Ishikawa (cell line): Measurements from ENCODE around the gene RANBP9.

Source experiments
- CEBPB ChIP-seq: IDR thresholded peaks from 2 replicates; pipeline ENCODE4 v1.6.1; 2012
- CREB1 ChIP-seq: IDR thresholded peaks from 2 replicates; pipeline ENCODE4 v1.6.1; 2012; ENCODE audit warnings: low read depth
- EGR1 ChIP-seq: IDR thresholded peaks from 2 replicates; pipeline ENCODE4 v1.6.1; 2012
- EP300 ChIP-seq: IDR thresholded peaks from 2 replicates; pipeline ENCODE4 v1.6.1; 2012; ENCODE audit warnings: borderline replicate concordance
- FOXM1 ChIP-seq: IDR thresholded peaks from 2 replicates; pipeline ENCODE4 v1.6.1; 2012; ENCODE audit warnings: low read depth, borderline replicate concordance
- NFIC ChIP-seq: IDR thresholded peaks from 2 replicates; pipeline ENCODE4 v1.6.1; 2012
- RAD21 ChIP-seq: IDR thresholded peaks from 2 replicates; pipeline ENCODE4 v1.6.1; 2012; ENCODE audit warnings: low read depth
- TAF1 ChIP-seq: IDR thresholded peaks from 2 replicates; pipeline ENCODE4 v1.6.1; 2012; ENCODE audit warnings: low read depth, mild to moderate bottlenecking
- TCF12 ChIP-seq: IDR thresholded peaks from 2 replicates; pipeline ENCODE4 v1.6.1; 2012; ENCODE audit warnings: low read depth
- TEAD4 ChIP-seq: IDR thresholded peaks from 2 replicates; pipeline ENCODE4 v1.6.1; 2012
- YY1 ChIP-seq: IDR thresholded peaks from 2 replicates; pipeline ENCODE4 v1.6.1; 2012; ENCODE audit warnings: low read depth
- ZBTB7A ChIP-seq: IDR thresholded peaks from 2 replicates; pipeline ENCODE4 v1.6.1; 2012; ENCODE audit warnings: low read depth
- TF ChIP-seq, protein P1 (sequence below): IDR thresholded peaks from 2 replicates; pipeline ENCODE4 v1.6.1; 2012
- TF ChIP-seq, protein P2 (sequence below): IDR thresholded peaks from 2 replicates; pipeline ENCODE4 v1.6.1; 2012
- TF ChIP-seq, protein P3 (sequence below): IDR thresholded peaks from 2 replicates; pipeline ENCODE4 v1.6.1; 2012; ENCODE audit warnings: low read depth, mild to moderate bottlenecking

RANBP9 gene

DNA sequence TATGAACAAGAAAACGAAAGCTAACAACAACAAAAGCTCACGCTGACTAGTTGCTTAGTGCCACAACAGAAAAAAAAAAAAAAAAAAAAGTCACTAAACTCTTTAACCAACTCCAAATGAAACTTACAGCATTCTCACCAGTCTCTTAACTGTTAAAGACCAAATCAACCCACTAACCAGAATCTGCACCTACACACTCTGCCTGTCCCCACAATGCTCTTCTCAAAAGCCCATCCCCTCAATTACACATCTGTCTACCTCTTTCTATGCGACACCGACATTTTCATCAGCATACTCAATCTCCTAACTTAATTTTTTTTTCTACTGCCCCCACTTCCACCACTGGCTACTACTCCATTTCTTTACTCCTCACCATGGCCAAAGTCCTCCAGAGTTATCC lies 62.2 kb downstream of the RANBP9 start:
- TF ChIP-seq EGR1 (no peak), TEAD4 (no peak), NFIC (no peak), TAF1 (no peak), EP300 (no peak), ZBTB7A (no peak), CEBPB (no peak), TCF12 (no peak), RAD21 (no peak), YY1 (no peak), CREB1 (no peak), FOXM1 (no peak)
- TF ChIP-seq, protein P1, sequence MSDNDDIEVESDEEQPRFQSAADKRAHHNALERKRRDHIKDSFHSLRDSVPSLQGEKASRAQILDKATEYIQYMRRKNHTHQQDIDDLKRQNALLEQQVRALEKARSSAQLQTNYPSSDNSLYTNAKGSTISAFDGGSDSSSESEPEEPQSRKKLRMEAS: no peak
- TF ChIP-seq, protein P2, sequence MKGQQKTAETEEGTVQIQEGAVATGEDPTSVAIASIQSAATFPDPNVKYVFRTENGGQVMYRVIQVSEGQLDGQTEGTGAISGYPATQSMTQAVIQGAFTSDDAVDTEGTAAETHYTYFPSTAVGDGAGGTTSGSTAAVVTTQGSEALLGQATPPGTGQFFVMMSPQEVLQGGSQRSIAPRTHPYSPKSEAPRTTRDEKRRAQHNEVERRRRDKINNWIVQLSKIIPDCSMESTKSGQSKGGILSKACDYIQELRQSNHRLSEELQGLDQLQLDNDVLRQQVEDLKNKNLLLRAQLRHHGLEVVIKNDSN: no peak
- TF ChIP-seq, protein P3, sequence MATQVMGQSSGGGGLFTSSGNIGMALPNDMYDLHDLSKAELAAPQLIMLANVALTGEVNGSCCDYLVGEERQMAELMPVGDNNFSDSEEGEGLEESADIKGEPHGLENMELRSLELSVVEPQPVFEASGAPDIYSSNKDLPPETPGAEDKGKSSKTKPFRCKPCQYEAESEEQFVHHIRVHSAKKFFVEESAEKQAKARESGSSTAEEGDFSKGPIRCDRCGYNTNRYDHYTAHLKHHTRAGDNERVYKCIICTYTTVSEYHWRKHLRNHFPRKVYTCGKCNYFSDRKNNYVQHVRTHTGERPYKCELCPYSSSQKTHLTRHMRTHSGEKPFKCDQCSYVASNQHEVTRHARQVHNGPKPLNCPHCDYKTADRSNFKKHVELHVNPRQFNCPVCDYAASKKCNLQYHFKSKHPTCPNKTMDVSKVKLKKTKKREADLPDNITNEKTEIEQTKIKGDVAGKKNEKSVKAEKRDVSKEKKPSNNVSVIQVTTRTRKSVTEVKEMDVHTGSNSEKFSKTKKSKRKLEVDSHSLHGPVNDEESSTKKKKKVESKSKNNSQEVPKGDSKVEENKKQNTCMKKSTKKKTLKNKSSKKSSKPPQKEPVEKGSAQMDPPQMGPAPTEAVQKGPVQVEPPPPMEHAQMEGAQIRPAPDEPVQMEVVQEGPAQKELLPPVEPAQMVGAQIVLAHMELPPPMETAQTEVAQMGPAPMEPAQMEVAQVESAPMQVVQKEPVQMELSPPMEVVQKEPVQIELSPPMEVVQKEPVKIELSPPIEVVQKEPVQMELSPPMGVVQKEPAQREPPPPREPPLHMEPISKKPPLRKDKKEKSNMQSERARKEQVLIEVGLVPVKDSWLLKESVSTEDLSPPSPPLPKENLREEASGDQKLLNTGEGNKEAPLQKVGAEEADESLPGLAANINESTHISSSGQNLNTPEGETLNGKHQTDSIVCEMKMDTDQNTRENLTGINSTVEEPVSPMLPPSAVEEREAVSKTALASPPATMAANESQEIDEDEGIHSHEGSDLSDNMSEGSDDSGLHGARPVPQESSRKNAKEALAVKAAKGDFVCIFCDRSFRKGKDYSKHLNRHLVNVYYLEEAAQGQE: no peak

DNA sequence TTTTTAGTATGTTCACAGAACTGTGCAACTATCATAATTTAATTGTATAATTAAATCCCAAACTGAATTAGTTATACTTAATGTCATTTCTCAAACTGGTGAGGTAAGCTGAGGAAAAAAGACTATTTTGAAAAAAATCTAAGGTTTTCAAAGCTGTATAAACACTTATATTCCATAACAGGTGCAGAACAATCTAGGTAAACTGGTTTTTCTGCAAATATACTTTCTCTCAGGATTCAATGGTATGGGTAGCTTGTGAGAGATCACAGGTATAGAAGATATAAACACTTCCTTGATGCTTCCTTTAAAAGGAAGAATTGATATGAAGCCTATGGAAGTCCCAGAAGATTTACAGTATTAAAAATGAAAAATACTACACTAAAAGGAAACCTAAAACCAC lies 62.8 kb downstream of the RANBP9 start:
- TF ChIP-seq NFIC (no peak), TAF1 (no peak), YY1 (no peak), EP300 (no peak), FOXM1 (no peak), TCF12 (no peak), CEBPB (no peak)
- TF ChIP-seq, protein P1: no peak
- TF ChIP-seq, protein P2: no peak

DNA sequence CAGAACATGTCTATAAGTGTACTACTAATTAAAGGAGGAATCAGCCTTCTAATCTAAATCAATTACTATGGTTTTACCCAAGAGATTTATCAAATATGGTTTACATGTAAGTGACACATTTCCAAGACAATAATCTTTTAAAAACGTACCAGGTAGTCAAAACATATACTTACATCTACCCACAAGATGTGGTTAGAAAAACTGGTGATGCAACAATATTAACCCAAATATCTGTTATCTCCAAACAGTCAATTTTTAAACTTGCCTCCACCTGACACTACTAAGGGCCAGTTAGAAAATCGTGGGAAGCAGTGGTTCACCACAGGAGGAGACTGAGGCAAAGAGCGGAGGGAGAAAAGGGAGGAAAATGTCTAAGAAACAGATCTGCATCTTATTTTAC lies 68.5 kb downstream of the RANBP9 start:
- no peak for TF ChIP-seq TEAD4
- TF ChIP-seq TAF1: no peak
- TF ChIP-seq, protein P3: no peak
- TF ChIP-seq RAD21: no peak
- no peak for TF ChIP-seq YY1
- no peak for TF ChIP-seq CREB1
- TF ChIP-seq NFIC: no peak
- TF ChIP-seq CEBPB: no peak
- TF ChIP-seq TCF12: no peak
- TF ChIP-seq FOXM1: no peak
- TF ChIP-seq ZBTB7A: no peak
- no peak for TF ChIP-seq EGR1
- TF ChIP-seq, protein P1: no peak
- TF ChIP-seq, protein P2: no peak
- no peak for TF ChIP-seq EP300

DNA sequence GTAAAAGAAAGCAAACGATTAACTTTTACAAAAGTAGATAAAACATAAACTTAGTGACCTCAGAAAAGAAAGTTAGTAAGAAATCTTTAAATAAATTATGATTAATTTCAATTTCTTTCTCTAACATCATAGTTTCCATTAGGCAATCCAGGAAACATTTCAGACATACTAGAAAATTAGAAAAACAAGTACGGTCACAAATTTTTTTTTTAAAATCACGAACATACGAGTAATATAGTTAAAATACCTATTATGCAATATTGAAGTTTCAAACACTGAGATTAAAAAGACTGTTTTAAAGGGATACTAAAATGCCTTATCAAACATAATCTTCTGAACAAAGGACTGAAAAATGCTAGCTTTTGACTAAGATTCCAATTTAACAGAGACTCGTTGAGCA lies 70.3 kb downstream of the RANBP9 start:
- TF ChIP-seq RAD21: no peak
- no peak for TF ChIP-seq CREB1
- TF ChIP-seq YY1: no peak
- no peak for TF ChIP-seq NFIC
- TF ChIP-seq, protein P1: no peak
- TF ChIP-seq, protein P3: no peak
- no peak for TF ChIP-seq EGR1
- no peak for TF ChIP-seq TAF1
- no peak for TF ChIP-seq ZBTB7A
- TF ChIP-seq TCF12: no peak
- no peak for TF ChIP-seq TEAD4
- no peak for TF ChIP-seq EP300
- no peak for TF ChIP-seq CEBPB
- TF ChIP-seq, protein P2: no peak
- no peak for TF ChIP-seq FOXM1
